Subcutaneous adipose tissue (tissue), 4 donors: ENCODE results near the gene TMEFF1. TPM values are rescaled to one million over a fixed set of nuclear protein-coding genes. Genes with fewer than 3 reads are reported as not detected.

Source experiments
- total RNA-seq, 4 donors: library from RNA; depleted of rRNA; stranded (reverse); fragments of >200 nt; gene quantifications; one replicate each; pipeline ENCODE4 v1.1.0, GENCODE V29; 2016
- TF ChIP-seq, protein P1 (sequence below): fragments of 450-650 bp; IDR thresholded peaks from one replicate; pipeline ENCODE4 v1.5.1; 2016; ENCODE audit warnings: low read depth, mild to moderate bottlenecking, control low read depth, antibody characterized with exemption, moderate library complexity

The TMEFF1 gene
- total RNA-seq, 4 donors from 2014 or later, result 0.22 to 2.9 TPM; not detected in 2

DNA sequence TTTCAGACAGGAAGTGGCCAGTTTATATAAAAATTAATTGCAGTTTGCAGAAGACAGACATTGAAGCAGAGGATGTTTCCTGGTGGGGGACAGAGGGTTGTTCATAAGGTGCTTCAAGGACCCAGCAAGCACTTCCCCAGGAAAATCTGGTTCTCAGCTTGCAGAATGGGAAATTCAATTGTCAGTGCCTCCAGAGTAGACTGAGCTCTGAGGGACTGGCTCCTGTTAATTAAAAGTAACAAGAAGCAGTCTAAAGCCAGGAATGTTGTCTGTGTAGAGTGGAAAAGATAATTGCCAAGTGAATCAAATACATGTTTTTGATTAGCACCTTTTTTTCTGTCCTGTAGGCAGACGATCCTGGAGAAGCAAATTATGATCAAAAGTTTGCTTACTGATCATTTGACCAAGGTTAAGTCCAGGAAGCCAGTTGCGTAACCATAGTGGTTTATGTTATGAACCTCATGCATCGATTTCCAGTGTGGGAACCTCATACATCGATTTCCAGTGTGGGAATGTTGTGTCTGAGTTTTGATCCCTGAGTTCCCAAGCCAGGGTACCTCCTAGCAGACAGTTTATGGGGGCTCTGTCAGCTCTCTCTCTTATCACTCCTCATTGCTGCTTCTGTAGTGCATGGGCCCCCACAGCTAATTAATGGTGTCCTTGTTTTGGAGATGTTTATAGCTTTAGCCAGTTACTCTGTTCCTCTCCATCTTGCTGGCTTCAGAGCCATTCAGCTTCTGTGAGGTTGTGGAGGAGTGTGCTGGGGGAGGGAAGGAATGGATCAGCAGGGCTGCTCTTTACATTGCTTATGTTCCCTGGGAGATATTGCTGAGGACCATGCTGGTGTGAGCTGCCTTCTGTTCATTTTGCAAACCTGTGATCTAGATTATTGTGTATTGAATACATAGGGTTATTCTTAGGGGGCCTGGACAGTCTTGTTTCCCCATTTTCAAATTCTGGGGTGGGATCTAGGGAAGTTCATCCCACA, 28.9 kb upstream of the TMEFF1 start:
- TF ChIP-seq, protein P1, sequence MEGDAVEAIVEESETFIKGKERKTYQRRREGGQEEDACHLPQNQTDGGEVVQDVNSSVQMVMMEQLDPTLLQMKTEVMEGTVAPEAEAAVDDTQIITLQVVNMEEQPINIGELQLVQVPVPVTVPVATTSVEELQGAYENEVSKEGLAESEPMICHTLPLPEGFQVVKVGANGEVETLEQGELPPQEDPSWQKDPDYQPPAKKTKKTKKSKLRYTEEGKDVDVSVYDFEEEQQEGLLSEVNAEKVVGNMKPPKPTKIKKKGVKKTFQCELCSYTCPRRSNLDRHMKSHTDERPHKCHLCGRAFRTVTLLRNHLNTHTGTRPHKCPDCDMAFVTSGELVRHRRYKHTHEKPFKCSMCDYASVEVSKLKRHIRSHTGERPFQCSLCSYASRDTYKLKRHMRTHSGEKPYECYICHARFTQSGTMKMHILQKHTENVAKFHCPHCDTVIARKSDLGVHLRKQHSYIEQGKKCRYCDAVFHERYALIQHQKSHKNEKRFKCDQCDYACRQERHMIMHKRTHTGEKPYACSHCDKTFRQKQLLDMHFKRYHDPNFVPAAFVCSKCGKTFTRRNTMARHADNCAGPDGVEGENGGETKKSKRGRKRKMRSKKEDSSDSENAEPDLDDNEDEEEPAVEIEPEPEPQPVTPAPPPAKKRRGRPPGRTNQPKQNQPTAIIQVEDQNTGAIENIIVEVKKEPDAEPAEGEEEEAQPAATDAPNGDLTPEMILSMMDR, result no peak

GRCh38 chr9:100445161-100445902, 27.6 kb upstream of the TMEFF1 start:
- TF ChIP-seq, protein P1, result no peak

GRCh38 chr9:100445903-100446549, 26.9 kb upstream of the TMEFF1 start:
- TF ChIP-seq, protein P1, result no peak

- TF ChIP-seq, protein P1, result no peak
These were observed 25.9 kb upstream of the TMEFF1 start for GRCh38 chr9:100447041-100447440.

GRCh38 chr9:100448266-100448665, 24.7 kb upstream of the TMEFF1 start:
- TF ChIP-seq, protein P1, result no peak

GRCh38 chr9:100449420-100449819, 23.5 kb upstream of the TMEFF1 start:
- TF ChIP-seq, protein P1, result no peak

GRCh38 chr9:100452894-100453293, 20.1 kb upstream of the TMEFF1 start:
- TF ChIP-seq, protein P1, result no peak
